HL-60 (cell line): Measurements from ENCODE around the gene AP1B1.

Source experiments
- DNase-seq, 2 experiments: peaks; one replicate each; pipeline ENCODE4 v3.0.0-alpha.2; 2010 to 2020; ENCODE audit warnings: low read depth in 1 of 2, low spot score in 1 of 2
- H3K27ac ChIP-seq: fragments of 250-450 bp; sonication (Bioruptor Pico); replicated peaks from 2 replicates; pipeline ENCODE4 v1.5.1; 2020; ENCODE audit warnings: mild to moderate bottlenecking, moderate library complexity
- H3K27me3 ChIP-seq: fragments of 250-450 bp; sonication (Bioruptor Pico); 2 replicates; pipeline ENCODE4 v1.5.1; 2021; ENCODE audit warnings: mild to moderate bottlenecking, moderate library complexity; ENCODE audit not compliant: insufficient read depth, poor library complexity, severe bottlenecking
- H3K4me3 ChIP-seq: replicated peaks from 2 replicates; pipeline ENCODE4 v1.5.1; 2011; ENCODE audit warnings: mild to moderate bottlenecking, control low read depth, low read length; ENCODE audit not compliant: insufficient read depth
- GABPA ChIP-seq: IDR thresholded peaks from 2 replicates; pipeline ENCODE4 v1.6.1; 2012; ENCODE audit warnings: low read depth
- POLR2AphosphoS5 ChIP-seq: IDR thresholded peaks from 2 replicates; pipeline ENCODE4 v1.6.1; 2012; ENCODE audit warnings: low read depth
- SPI1 ChIP-seq: IDR thresholded peaks from 2 replicates; pipeline ENCODE4 v1.6.1; 2012; ENCODE audit warnings: low read depth, mild to moderate bottlenecking, borderline replicate concordance
- TF ChIP-seq, protein P1 (sequence below): IDR thresholded peaks from one replicate; pipeline ENCODE4 v1.5.1; 2011; ENCODE audit warnings: low read length, control low read depth, inconsistent platforms; ENCODE audit not compliant: insufficient read depth
- TF ChIP-seq, protein P2 (sequence below): IDR thresholded peaks from 2 replicates; pipeline ENCODE4 v1.6.1; 2012; ENCODE audit warnings: low read depth; ENCODE audit not compliant: insufficient replicate concordance

AP1B1 gene

DNA sequence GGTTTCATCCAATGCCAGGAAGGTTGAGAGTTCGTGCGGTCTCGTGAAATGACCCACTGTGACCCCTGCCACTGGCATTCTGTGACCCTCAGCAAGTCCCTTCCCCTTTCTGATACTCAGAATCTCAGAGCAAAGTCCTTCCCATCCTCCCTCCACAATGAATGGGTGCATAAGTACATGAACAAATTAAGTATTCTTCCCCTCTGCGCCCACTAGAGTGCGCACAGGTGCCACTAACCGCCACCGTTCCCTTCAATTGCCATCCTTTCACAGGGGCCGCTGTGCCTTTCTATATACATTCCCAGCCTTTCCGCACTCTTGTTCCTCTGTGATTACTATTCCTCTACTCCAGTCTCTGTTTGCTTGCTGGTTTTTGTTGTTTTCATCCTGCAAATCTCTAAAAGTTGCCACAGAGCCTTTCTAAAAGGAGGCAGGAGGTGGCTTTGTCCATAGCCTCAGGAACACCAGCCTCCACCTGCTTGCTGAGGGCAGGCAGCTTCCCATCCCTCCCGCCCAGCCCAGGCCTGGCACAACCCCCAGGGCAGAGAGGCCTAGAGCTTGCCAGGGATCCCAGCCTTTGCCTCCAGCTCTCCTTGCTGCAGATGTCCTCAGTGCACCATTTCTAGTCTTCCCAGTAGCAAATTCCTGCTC is 6.7 kb upstream of the AP1B1 start:
- Histone ChIP-seq H3K27ac (no peak overlapping the region), H3K27me3 (no peaks in the 10 kb centered on the region), H3K4me3 (no peak overlapping the region)
- TF ChIP-seq, protein P1, sequence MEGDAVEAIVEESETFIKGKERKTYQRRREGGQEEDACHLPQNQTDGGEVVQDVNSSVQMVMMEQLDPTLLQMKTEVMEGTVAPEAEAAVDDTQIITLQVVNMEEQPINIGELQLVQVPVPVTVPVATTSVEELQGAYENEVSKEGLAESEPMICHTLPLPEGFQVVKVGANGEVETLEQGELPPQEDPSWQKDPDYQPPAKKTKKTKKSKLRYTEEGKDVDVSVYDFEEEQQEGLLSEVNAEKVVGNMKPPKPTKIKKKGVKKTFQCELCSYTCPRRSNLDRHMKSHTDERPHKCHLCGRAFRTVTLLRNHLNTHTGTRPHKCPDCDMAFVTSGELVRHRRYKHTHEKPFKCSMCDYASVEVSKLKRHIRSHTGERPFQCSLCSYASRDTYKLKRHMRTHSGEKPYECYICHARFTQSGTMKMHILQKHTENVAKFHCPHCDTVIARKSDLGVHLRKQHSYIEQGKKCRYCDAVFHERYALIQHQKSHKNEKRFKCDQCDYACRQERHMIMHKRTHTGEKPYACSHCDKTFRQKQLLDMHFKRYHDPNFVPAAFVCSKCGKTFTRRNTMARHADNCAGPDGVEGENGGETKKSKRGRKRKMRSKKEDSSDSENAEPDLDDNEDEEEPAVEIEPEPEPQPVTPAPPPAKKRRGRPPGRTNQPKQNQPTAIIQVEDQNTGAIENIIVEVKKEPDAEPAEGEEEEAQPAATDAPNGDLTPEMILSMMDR: peak; percentile 81
- TF ChIP-seq POLR2AphosphoS5: no peak
- TF ChIP-seq GABPA: no peak
- TF ChIP-seq SPI1: no peak
- TF ChIP-seq, protein P2, sequence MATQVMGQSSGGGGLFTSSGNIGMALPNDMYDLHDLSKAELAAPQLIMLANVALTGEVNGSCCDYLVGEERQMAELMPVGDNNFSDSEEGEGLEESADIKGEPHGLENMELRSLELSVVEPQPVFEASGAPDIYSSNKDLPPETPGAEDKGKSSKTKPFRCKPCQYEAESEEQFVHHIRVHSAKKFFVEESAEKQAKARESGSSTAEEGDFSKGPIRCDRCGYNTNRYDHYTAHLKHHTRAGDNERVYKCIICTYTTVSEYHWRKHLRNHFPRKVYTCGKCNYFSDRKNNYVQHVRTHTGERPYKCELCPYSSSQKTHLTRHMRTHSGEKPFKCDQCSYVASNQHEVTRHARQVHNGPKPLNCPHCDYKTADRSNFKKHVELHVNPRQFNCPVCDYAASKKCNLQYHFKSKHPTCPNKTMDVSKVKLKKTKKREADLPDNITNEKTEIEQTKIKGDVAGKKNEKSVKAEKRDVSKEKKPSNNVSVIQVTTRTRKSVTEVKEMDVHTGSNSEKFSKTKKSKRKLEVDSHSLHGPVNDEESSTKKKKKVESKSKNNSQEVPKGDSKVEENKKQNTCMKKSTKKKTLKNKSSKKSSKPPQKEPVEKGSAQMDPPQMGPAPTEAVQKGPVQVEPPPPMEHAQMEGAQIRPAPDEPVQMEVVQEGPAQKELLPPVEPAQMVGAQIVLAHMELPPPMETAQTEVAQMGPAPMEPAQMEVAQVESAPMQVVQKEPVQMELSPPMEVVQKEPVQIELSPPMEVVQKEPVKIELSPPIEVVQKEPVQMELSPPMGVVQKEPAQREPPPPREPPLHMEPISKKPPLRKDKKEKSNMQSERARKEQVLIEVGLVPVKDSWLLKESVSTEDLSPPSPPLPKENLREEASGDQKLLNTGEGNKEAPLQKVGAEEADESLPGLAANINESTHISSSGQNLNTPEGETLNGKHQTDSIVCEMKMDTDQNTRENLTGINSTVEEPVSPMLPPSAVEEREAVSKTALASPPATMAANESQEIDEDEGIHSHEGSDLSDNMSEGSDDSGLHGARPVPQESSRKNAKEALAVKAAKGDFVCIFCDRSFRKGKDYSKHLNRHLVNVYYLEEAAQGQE: no peak
- peak; percentile 40 to 65 for DNase-seq

DNA sequence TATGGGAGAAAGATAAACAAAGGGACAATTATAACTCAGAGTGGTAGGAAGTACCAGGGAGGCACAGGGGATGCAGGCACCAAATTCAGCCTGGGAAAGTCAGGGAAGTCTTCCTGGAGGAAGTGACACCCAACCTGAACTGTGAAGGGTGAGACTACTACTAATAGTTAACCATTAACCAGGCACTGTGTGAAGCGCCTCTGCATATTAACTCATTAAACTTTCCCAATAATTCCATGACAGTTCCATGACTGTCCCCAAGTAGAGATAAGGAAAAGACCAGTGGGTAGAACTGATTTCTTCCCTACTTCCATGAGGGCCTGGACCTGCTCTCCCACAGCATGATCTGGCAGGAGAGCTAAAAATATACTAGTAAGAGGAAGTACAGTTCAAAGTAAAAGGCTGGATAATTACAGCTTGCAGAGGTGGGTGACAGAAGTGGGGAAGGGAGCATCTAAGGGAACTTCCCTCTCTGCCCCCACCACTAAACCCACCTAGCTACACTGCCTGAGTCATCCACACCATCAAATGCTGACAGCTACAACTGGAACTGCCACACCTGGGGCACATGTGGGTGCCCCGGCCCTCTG is 4.7 kb upstream of the AP1B1 start:
- TF ChIP-seq, protein P1: no peak
- TF ChIP-seq GABPA: no peak
- no peak for TF ChIP-seq POLR2AphosphoS5
- no peak; the same call in 1 of the 2 replicates for TF ChIP-seq SPI1
- TF ChIP-seq, protein P2: no peak
- peak in 1 of 2 experiments; percentile 25 for DNase-seq
- Histone ChIP-seq H3K4me3 (no peak overlapping the region), H3K27ac (no peak overlapping the region), H3K27me3 (no peaks in the 10 kb centered on the region)

DNA sequence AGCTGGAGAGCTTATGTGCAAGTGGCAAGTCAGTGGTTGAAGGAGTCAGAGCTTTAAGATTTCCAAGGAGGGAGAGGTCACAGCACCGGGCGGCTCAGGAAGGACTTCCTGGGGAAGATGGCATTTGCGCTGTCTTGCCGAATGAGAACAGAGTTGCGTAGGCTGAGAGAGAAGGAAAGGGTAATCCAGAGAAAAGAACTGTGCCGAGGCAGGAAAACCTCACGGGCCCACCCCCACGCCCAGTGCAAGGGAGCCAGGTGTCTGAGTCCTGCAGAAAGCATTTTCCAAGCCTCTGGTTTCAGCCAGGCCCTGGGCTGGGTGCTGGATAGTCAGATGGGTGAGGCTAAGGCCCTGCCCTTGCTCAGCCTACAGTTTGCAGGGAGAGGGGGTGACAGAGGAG is 3.2 kb upstream of the AP1B1 start:
- TF ChIP-seq, protein P1: no peak
- TF ChIP-seq SPI1 (no peak), GABPA (no peak), POLR2AphosphoS5 (no peak)
- TF ChIP-seq, protein P2: no peak
- DNase-seq: no peak
- H3K27me3 ChIP-seq: no peaks in the 10 kb centered on the region
- no peak overlapping the region for H3K27ac ChIP-seq
- no peak overlapping the region for H3K4me3 ChIP-seq
